ENCODE measurements around the gene OBP2B.

OBP2B gene

DNA sequence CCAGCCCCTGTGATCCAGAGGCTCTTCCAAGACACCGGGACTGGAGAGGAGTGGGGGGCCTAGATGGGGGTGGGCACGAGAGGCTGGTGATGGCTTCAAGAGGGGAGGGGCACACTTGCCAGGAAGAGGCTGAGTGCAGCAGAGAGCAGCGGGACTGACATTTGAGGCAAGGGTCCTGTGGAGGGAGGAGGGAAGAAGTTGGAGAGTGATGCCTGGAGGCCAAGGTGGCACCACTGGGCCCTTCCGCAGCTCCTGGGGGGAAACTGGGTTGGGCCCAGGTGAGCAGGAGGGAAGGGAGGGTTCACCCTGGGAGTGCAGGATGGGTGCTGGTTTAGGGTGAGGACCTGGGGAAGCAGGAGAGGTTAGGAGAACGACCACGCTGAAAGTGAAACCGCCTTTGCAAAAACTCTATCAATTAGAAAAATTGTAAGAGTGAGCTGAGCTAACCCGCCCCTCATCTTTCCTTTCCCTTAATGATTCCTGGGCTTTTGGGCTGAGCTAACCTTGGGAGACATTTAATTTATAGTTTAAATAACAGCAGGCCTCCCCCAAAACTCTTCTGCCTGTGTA is 39.8 kb upstream of the OBP2B start:
- Histone ChIP-seq H3K36me3 (ENCODE audit: insufficient read depth, low read length) (no peaks in the 10 kb centered on the region), H3K9ac (ENCODE audit: low read length) (no peak overlapping the region), H3K79me2 (ENCODE audit: insufficient read depth, low read length) (no peaks in the 10 kb centered on the region), H2AFZ (ENCODE audit: low read length) (no peak overlapping the region), H3K27ac (ENCODE audit: low read depth, low read length, poor library complexity, severe bottlenecking) (no peak overlapping the region), H4K20me1 (ENCODE audit: insufficient read depth, low read length) (no peaks in the 10 kb centered on the region), H3K9me3 (ENCODE audit: low read length) (no peaks in the 10 kb centered on the region), H3K4me3 (ENCODE audit: low read depth, low read length, poor library complexity, severe bottlenecking) (no peak overlapping the region), H3K4me2 (ENCODE audit: low read length) (no peak overlapping the region), H3K27me3 (ENCODE audit: insufficient read depth, low read length) (peaks cover 4% of the 10 kb centered on the region; the same call in 1 of the 2 replicates), H3K9me2 (ENCODE audit: low read depth, low read length) (no peaks in the 10 kb centered on the region), H3K4me1 (ENCODE audit: insufficient read depth, low read length, severe bottlenecking) (no peaks in the 10 kb centered on the region), H3F3A (ENCODE audit: insufficient read depth, low read length) (no peaks in the 10 kb centered on the region)
- no peak for TF ChIP-seq EZH2 (IDR thresholded peaks at IDR 0.05; ENCODE audit: borderline replicate concordance, low read length)
- TF ChIP-seq, protein P1, sequence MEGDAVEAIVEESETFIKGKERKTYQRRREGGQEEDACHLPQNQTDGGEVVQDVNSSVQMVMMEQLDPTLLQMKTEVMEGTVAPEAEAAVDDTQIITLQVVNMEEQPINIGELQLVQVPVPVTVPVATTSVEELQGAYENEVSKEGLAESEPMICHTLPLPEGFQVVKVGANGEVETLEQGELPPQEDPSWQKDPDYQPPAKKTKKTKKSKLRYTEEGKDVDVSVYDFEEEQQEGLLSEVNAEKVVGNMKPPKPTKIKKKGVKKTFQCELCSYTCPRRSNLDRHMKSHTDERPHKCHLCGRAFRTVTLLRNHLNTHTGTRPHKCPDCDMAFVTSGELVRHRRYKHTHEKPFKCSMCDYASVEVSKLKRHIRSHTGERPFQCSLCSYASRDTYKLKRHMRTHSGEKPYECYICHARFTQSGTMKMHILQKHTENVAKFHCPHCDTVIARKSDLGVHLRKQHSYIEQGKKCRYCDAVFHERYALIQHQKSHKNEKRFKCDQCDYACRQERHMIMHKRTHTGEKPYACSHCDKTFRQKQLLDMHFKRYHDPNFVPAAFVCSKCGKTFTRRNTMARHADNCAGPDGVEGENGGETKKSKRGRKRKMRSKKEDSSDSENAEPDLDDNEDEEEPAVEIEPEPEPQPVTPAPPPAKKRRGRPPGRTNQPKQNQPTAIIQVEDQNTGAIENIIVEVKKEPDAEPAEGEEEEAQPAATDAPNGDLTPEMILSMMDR (IDR thresholded peaks at IDR 0.05; ENCODE audit: low read length), result no peak

DNA sequence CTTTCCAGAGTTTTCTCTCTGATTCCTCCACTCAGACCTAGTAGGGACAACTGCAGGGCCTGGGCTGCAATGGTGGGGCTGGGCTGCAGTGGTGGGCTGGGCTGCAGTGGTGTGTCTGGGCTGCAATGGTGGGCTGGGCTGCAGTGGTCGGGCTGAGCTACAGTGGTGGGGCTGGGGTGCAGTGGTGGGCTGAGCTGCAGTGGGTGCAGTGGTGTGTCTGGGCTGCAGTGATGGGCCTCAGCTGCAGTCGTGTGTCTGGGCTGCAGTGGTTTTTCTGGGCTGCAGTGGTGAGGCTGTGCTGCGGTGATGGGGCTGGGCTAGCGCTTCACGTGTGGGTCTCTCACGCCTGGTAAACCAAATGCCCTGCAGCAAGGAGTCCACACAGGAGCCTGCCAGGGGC is 38.6 kb upstream of the OBP2B start:
- Histone ChIP-seq H3K9me2 (ENCODE audit: low read depth, low read length) (no peaks in the 10 kb centered on the region), H3K9ac (ENCODE audit: low read length) (no peak overlapping the region), H2AFZ (ENCODE audit: low read length) (no peak overlapping the region), H3K27ac (ENCODE audit: low read depth, low read length, poor library complexity, severe bottlenecking) (no peak overlapping the region), H3K9me3 (ENCODE audit: low read length) (no peaks in the 10 kb centered on the region), H3K4me2 (ENCODE audit: low read length) (no peak overlapping the region), H3K79me2 (ENCODE audit: insufficient read depth, low read length) (no peaks in the 10 kb centered on the region), H3K36me3 (ENCODE audit: insufficient read depth, low read length) (no peaks in the 10 kb centered on the region), H3F3A (ENCODE audit: insufficient read depth, low read length) (no peaks in the 10 kb centered on the region), H4K20me1 (ENCODE audit: insufficient read depth, low read length) (no peaks in the 10 kb centered on the region), H3K4me1 (ENCODE audit: insufficient read depth, low read length, severe bottlenecking) (no peaks in the 10 kb centered on the region), H3K27me3 (ENCODE audit: insufficient read depth, low read length) (peaks cover 5% of the 10 kb centered on the region; the same call in 1 of the 2 replicates), H3K4me3 (ENCODE audit: low read depth, low read length, poor library complexity, severe bottlenecking) (no peak overlapping the region)
- TF ChIP-seq EZH2 (IDR thresholded peaks at IDR 0.05; ENCODE audit: borderline replicate concordance, low read length), result no peak
- TF ChIP-seq, protein P1 (IDR thresholded peaks at IDR 0.05; ENCODE audit: low read length), result no peak

DNA sequence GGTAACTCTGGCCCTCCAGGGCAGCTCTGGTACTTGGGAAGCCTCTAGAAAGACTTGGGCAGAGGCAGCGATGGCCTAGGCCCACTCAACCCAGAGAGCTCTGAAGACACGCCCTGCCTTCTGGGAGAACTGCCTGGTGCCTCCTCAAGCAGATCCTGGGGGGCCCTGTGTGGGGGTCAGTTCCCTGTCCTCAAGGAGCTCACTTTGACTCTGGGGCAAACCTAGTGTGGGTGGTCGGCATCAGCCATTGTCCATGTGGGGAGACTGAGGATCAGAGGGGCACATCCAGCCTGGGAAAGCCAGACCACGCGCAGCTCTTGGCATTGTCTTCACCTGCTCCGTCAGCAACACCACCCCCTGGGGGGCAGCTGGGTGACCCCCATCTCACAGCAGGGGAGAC is 37.9 kb upstream of the OBP2B start:
- H4K20me1 ChIP-seq (ENCODE audit: insufficient read depth, low read length), result no peaks in the 10 kb centered on the region
- TF ChIP-seq, protein P1 (IDR thresholded peaks at IDR 0.05; ENCODE audit: low read length), result no peak
- TF ChIP-seq EZH2 (IDR thresholded peaks at IDR 0.05; ENCODE audit: borderline replicate concordance, low read length), result no peak
- no peak overlapping the region for H3K9ac ChIP-seq (ENCODE audit: low read length)
- no peaks in the 10 kb centered on the region for H3K9me3 ChIP-seq (ENCODE audit: low read length)
- H3K36me3 ChIP-seq (ENCODE audit: insufficient read depth, low read length), result no peaks in the 10 kb centered on the region
- H3F3A ChIP-seq (ENCODE audit: insufficient read depth, low read length), result no peaks in the 10 kb centered on the region
- H3K27ac ChIP-seq (ENCODE audit: low read depth, low read length, poor library complexity, severe bottlenecking), result no peak overlapping the region
- no peaks in the 10 kb centered on the region for H3K79me2 ChIP-seq (ENCODE audit: insufficient read depth, low read length)
- no peaks in the 10 kb centered on the region for H3K9me2 ChIP-seq (ENCODE audit: low read depth, low read length)
- H3K27me3 ChIP-seq (ENCODE audit: insufficient read depth, low read length), result peaks cover 5% of the 10 kb centered on the region; the same call in 1 of the 2 replicates
- no peak overlapping the region for H3K4me2 ChIP-seq (ENCODE audit: low read length)
- no peak overlapping the region for H2AFZ ChIP-seq (ENCODE audit: low read length)
- no peaks in the 10 kb centered on the region for H3K4me1 ChIP-seq (ENCODE audit: insufficient read depth, low read length, severe bottlenecking)
- no peak overlapping the region for H3K4me3 ChIP-seq (ENCODE audit: low read depth, low read length, poor library complexity, severe bottlenecking)
